ENCODE measurements around the gene FOXO6.

FOXO6 gene

GRCh38 chr1:41428738-41429640 is 67.8 kb downstream of the FOXO6 start:
- DNase-seq = no peak

GRCh38 chr1:41429641-41430035 is 68.4 kb downstream of the FOXO6 start:
- no peak for DNase-seq

- no peak for DNase-seq
Measured at GRCh38 chr1:41430069-41430468, 68.8 kb downstream of the FOXO6 start.

- DNase-seq = no peak
Measured at GRCh38 chr1:41430582-41430981, 69.3 kb downstream of the FOXO6 start.

- no peak for DNase-seq
Measured at GRCh38 chr1:41431490-41432350, 70.5 kb downstream of the FOXO6 start.

Data from DMS53 (cell line).